D721Med (cell line): Measurements from ENCODE around the gene IDH2.
"Not testable (repeated sequence)": the region's sequence is repeated elsewhere in the genome, so short reads cannot be mapped to it uniquely, and the experiment has no call there.

Experiments used
- DNase-seq: peaks from one replicate; pipeline ENCODE4 v3.0.0; 2011; ENCODE audit warnings: low spot score; ENCODE audit not compliant: insufficient read length
- FAIRE-seq: peaks from 2 replicates; lab custom pipeline; 2011; peaks lifted over from hg19 to GRCh38; lab: Jason Lieb, UNC
- TF ChIP-seq, protein P1 (sequence below): IDR thresholded peaks from 2 replicates; pipeline ENCODE4 v1.5.1; 2012; ENCODE audit warnings: mild to moderate bottlenecking, control low read depth; ENCODE audit not compliant: insufficient read depth; ENCODE audit errors: missing control alignments

Gene IDH2

DNA sequence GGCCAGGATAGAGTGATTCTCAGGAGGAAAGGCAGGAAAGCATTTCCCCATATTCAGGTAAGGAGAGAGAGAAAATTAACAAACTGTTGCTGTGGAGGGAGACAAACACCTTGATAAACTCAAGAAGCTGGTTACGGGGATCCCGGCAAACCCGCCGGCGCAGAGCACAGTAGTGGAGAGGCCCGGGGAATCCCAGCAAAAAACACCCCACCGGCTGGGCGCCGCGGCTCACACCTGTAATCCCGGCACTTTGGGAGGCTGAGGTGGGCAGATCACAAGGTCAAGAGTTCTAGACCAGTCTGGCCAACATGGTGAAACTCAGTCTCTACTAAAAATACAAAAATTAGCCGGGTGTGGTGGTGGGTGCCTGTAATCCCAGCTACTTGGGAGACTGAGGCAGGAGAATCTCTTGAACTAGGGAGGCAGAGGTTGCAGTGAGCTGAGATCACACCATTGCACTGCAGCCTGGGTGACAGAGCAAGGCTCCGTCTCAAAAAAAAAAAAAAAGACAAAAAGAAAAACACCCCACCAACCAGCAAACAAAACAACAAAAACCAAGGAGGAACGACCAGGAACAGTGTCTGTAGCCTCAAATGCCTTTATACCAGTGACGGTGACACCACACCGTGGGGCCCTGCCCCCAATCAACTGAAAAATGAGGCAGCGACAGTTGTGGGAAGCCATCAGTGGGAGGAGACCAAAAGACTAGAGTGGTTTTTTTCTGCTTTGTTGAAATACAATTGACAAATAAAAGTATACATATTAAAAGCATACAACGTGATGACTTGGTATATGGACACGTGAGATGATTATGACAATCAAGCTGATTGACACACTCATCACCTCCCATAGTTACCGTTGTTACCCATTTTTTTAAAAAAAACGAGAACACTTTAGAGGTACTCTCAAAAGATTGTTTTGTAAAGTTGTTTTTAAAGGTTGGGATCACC lies 40.2 kb upstream of the IDH2 start:
- DNase-seq = no peak
- TF ChIP-seq, protein P1, sequence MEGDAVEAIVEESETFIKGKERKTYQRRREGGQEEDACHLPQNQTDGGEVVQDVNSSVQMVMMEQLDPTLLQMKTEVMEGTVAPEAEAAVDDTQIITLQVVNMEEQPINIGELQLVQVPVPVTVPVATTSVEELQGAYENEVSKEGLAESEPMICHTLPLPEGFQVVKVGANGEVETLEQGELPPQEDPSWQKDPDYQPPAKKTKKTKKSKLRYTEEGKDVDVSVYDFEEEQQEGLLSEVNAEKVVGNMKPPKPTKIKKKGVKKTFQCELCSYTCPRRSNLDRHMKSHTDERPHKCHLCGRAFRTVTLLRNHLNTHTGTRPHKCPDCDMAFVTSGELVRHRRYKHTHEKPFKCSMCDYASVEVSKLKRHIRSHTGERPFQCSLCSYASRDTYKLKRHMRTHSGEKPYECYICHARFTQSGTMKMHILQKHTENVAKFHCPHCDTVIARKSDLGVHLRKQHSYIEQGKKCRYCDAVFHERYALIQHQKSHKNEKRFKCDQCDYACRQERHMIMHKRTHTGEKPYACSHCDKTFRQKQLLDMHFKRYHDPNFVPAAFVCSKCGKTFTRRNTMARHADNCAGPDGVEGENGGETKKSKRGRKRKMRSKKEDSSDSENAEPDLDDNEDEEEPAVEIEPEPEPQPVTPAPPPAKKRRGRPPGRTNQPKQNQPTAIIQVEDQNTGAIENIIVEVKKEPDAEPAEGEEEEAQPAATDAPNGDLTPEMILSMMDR = no peak
- no peak for FAIRE-seq

DNA sequence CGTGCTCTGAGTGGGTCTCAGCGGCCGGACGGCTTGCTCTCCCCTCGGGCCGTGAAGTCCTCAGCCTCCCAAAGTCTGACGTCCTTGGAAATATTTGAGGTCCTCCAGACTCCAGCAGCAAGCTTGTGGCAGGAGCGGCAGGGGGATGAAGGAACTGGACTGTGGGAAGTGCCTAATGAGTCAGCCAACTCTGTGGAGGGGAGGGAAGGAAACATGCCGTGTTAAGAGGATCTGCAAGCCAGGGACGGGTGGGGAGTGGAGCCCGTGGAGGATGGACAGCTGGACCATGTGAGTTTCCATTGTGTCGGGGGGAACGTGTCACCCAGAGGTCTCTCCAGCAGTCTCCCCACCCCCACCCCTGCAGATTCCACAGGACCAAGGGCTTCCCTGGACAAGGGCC lies 39.4 kb upstream of the IDH2 start:
- TF ChIP-seq, protein P1 = no peak
- FAIRE-seq (no peak), DNase-seq (no peak)

DNA sequence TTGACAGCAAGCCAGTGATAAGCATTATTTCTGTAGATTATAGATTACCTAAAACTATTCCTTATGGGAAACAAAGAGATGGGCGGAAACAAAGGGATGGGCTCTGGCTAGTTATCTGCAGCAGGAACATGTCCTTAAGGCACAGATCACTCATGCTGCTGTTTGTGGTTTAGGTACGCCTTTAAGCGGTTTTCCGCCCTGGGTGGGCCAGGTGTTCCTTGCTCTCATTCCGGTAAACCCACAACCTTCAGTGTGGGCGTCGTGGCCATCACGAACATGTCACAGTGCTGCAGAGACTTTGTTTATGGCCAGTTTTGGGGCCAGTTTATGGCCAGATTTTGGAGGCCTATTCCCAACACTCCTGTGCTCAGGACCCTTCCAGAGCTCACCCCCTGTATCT lies 37.3 kb upstream of the IDH2 start:
- DNase-seq, FAIRE-seq: not testable (repeated sequence)

DNA sequence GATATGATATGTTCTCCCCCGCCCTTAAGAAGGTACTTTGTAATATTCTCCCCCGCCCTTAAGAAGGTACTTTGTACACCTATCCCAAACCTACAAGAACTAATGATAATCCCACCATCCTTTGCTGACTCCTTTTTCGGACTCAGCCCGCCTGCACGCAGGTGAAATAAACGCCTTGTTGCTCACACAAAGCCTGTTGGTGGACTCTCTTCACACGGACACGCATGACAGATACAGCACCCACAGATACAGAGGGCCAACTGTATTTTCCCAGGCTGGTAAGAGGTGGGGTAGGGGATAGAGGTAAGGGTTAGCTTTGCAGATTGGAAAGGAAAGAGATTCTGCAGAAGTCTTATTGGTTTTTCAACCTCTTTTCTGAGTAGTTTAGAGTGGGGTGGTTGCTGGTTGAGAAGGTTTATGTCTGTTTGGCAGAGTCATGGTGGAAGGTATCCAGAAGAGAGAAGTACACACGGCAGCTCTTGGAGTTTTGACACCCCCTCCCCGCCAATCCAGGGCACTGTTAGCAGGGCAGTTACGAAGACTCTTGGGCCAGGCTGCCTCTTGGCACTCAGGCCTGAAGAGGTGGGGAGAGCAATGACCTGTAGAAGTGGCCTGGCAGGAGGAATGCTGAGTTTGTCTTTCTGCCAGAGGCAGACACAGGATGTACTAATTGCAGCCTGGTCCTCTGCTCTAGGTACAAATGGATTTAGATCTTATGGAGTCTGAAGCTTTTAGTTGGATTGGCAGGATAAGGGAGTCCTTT lies 36.0 kb upstream of the IDH2 start:
- FAIRE-seq = no peak
- TF ChIP-seq, protein P1 = no peak
- DNase-seq = no peak

DNA sequence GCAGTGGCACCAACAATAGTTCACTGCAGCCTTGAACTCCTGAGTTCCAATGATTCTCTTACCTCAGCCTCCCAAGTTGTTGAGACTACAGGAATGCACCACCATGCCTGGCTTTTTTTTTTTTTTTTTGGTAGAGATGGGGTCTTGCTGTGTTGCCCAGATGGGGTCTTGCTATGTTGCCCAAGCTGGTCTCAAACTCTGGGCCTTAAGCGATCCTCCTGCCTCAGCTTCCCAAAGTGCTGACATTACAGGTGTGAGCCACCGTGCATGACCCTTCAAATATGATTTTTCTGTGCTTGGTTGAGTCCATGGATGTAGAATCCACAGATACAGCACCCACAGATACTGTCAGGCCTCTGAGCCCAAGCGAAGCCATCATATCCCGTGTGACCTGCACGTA lies 30.2 kb upstream of the IDH2 start:
- FAIRE-seq = no peak
- TF ChIP-seq, protein P1 = no peak

DNA sequence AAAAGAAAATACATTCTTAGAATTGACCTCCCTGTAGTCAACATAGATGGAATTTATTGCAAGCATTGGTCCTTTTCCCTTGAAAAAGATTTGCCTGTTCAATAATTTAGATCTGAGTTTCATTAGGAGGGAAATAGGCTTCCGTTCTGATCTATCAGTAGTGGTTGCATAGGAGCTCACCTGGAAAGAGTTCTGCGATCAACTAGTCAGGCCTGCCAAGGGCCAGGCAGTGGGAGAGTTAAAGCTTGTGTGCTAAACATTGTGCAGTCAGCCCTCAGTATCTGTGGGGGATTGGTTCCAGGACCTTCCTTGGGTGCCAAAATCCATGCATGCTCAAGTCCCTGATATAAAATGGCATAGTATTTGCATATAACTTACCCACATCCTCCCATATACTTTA lies 29.6 kb upstream of the IDH2 start:
- TF ChIP-seq, protein P1 = no peak
- no peak for DNase-seq
- no peak for FAIRE-seq

More for the DNA sequence above, 30.2 kb upstream of the IDH2 start:
- DNase-seq = no peak

DNA sequence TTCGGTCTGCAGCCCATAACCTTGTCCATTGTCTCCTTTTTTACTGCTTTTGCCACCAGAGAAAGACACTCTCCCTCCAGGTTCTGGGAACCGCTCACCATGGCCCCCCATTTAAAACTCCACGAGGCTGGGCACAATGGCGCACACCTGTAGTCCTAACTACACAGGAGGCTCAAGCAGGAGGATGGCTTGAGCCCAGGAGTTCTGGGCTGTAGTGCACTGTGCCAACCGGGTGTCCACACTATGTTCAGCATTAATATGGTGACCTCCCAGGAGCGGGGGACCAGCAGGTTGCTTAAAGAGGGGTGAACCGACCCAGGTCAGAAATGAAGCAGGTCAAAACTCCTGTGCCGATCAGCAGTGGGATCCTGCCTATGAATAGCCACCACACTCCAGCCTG lies 28.0 kb upstream of the IDH2 start:
- TF ChIP-seq, protein P1 = no peak
- no peak for FAIRE-seq
- DNase-seq = no peak
